Measurements from ENCODE around the gene CYP1B1.

The CYP1B1 gene

GRCh38 chr2:38074764-38075506, 1.0 kb downstream of the CYP1B1 start:
- DNase-seq = no peak

GRCh38 chr2:38074058-38074763, 1.7 kb downstream of the CYP1B1 start:
- DNase-seq = no peak

- DNase-seq = no peak
These were observed 2.5 kb downstream of the CYP1B1 start for GRCh38 chr2:38073211-38074057.

- no peak for DNase-seq
These were observed 5.5 kb downstream of the CYP1B1 start for GRCh38 chr2:38070438-38070837.

GRCh38 chr2:38068234-38068633, 7.7 kb downstream of the CYP1B1 start:
- DNase-seq = no peak

- DNase-seq = no peak
These were observed 9.4 kb downstream of the CYP1B1 start for GRCh38 chr2:38066421-38067115.

GRCh38 chr2:38065502-38066135, 10.3 kb downstream of the CYP1B1 start:
- DNase-seq = no peak

- no peak for DNase-seq
These were observed 11.0 kb downstream of the CYP1B1 start for GRCh38 chr2:38064801-38065501.

GRCh38 chr2:38060236-38061018, 15.5 kb downstream of the CYP1B1 start:
- DNase-seq = no peak

GRCh38 chr2:38057651-38058410, 18.1 kb downstream of the CYP1B1 start:
- no peak for DNase-seq

- DNase-seq = no peak
These were observed 19.7 kb downstream of the CYP1B1 start for GRCh38 chr2:38056216-38056615.

GRCh38 chr2:38045811-38046210, 30.1 kb downstream of the CYP1B1 start:
- DNase-seq = no peak

- no peak for DNase-seq
These were observed 36.6 kb downstream of the CYP1B1 start for GRCh38 chr2:38039121-38039910.

GRCh38 chr2:38038682-38039081, 37.3 kb downstream of the CYP1B1 start:
- no peak for DNase-seq

GRCh38 chr2:38037757-38038621, 38.0 kb downstream of the CYP1B1 start:
- no peak for DNase-seq

GRCh38 chr2:38037325-38037724, 38.6 kb downstream of the CYP1B1 start:
- no peak for DNase-seq

GRCh38 chr2:38035968-38036367, 40.0 kb downstream of the CYP1B1 start:
- DNase-seq = no peak

- DNase-seq = no peak
These were observed 42.3 kb downstream of the CYP1B1 start for GRCh38 chr2:38033646-38034045.

Measured in NCI-H524 treated with DMSO at 0.1 percent for 48 hours (cell line).